ENCODE data around the gene KRTAP4-1.

DNA sequence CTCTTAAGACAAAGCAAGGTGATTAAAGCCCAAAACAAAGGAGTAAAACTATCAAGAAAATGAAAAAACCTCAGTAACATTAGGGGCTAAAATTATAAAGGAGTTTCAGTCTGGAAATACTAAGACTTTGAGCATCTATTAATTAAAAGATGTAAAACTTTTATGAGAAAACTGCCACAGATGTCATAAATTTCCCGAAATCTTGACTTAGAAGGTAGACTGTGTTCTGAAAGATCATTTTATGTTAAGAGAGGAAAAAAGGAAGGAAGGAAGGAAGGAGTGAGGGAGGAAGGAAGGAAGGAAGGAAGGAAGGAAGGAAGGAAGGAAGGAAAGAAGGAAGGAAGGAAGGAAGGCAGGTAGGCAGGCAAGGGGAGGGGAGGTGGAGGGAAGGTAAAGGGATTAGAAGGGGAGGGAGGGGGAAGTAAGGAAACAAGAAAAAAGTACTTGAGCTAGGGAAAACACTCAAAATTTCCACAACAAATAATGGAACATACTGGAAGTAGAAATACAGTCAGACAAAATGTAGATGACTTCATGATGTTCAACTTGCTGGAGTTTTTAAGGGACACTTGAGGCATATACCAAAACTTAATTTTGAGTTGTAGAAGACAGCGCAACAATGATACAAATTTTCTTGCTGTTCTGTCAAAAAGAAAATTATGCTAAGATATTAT, 37.0 kb downstream of the KRTAP4-1 start:
- TF ChIP-seq, protein P1, sequence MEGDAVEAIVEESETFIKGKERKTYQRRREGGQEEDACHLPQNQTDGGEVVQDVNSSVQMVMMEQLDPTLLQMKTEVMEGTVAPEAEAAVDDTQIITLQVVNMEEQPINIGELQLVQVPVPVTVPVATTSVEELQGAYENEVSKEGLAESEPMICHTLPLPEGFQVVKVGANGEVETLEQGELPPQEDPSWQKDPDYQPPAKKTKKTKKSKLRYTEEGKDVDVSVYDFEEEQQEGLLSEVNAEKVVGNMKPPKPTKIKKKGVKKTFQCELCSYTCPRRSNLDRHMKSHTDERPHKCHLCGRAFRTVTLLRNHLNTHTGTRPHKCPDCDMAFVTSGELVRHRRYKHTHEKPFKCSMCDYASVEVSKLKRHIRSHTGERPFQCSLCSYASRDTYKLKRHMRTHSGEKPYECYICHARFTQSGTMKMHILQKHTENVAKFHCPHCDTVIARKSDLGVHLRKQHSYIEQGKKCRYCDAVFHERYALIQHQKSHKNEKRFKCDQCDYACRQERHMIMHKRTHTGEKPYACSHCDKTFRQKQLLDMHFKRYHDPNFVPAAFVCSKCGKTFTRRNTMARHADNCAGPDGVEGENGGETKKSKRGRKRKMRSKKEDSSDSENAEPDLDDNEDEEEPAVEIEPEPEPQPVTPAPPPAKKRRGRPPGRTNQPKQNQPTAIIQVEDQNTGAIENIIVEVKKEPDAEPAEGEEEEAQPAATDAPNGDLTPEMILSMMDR (IDR thresholded peaks at IDR 0.05; ENCODE audit: insufficient read depth, low read length): no peak
- TF ChIP-seq POLR2AphosphoS5 (IDR thresholded peaks at IDR 0.05; ENCODE audit: low read depth) (no peak), SPI1 (IDR thresholded peaks at IDR 0.05; ENCODE audit: borderline replicate concordance, low read depth) (no peak)
- TF ChIP-seq, protein P2, sequence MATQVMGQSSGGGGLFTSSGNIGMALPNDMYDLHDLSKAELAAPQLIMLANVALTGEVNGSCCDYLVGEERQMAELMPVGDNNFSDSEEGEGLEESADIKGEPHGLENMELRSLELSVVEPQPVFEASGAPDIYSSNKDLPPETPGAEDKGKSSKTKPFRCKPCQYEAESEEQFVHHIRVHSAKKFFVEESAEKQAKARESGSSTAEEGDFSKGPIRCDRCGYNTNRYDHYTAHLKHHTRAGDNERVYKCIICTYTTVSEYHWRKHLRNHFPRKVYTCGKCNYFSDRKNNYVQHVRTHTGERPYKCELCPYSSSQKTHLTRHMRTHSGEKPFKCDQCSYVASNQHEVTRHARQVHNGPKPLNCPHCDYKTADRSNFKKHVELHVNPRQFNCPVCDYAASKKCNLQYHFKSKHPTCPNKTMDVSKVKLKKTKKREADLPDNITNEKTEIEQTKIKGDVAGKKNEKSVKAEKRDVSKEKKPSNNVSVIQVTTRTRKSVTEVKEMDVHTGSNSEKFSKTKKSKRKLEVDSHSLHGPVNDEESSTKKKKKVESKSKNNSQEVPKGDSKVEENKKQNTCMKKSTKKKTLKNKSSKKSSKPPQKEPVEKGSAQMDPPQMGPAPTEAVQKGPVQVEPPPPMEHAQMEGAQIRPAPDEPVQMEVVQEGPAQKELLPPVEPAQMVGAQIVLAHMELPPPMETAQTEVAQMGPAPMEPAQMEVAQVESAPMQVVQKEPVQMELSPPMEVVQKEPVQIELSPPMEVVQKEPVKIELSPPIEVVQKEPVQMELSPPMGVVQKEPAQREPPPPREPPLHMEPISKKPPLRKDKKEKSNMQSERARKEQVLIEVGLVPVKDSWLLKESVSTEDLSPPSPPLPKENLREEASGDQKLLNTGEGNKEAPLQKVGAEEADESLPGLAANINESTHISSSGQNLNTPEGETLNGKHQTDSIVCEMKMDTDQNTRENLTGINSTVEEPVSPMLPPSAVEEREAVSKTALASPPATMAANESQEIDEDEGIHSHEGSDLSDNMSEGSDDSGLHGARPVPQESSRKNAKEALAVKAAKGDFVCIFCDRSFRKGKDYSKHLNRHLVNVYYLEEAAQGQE (IDR thresholded peaks at IDR 0.05; ENCODE audit: insufficient replicate concordance, low read depth): no peak

All from HL-60 (cell line).